KBM-7 (cell line): ENCODE results near the gene C20orf204.
A peak's percentile ranks its signal among the peaks of the same experiment; 100 is the strongest.

Experiments
- DNase-seq: peaks from one replicate; pipeline ENCODE4 v3.0.0-alpha.2; 2015
- in situ Hi-C: fragments of 300-500 bp; cut with MboI; formaldehyde crosslinking; loops from 2 replicates; pipeline ENCODE4 v1.14.3; 2020; ENCODE audit warnings: low sequenced_read_pairs, low pct_unique_long_range_greater_than_20kb, mixed read lengths

Gene C20orf204

GRCh38 chr20:64065974-64066343, 30.0 kb downstream of the C20orf204 start:
- in situ Hi-C loops, result no loop called here
- peak; percentile 63 for DNase-seq

- DNase-seq, result no peak
Observed at GRCh38 chr20:64067005-64067632, 31.1 kb downstream of the C20orf204 start.

GRCh38 chr20:64067733-64068307, 31.8 kb downstream of the C20orf204 start:
- in situ Hi-C loops, result no loop called here
- DNase-seq, result no peak

More at GRCh38 chr20:64067005-64067632, 31.1 kb downstream of the C20orf204 start:
- in situ Hi-C loops, result no loop called here

DNA sequence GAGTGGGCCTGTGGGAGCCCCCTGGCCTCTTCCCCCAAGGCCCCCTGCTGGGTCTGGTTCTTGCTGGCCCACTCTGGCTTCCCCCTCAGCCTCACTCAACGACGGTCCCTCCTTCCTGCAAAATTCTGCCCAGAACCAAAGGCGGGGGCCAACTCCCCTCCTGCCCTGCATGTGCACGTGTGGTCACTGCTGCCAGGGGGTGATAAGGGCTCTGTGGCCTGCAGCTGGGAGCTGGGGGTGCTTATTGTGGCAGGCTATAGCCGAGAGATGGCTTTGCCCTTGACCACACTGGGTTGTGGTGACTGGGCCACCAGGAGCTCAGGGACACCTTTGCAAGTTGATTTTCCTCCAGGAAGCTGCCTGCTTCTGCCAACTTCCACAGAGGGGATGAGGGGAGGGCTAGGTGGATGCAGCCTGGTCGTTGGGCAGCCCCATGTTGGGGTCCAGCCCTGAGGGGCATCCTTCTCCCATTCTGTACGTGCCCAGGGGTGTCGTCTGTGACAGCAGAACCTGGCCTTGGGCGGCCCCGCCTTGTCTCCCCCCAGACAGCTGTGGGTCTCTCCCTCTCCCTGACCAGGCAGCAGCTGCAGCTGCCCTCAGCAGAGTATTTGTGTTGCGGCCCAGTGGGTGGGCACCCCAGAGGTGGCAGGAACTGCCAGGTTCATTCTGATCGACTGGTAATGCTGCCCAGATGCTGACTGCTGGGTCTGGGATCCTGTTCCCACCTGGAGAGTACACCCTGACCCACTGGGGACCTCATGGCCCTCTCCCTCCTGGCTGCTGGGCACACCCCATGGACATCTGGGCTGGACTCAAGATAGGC, 32.6 kb downstream of the C20orf204 start:
- DNase-seq, result no peak
- in situ Hi-C loops, result no loop called here

DNA sequence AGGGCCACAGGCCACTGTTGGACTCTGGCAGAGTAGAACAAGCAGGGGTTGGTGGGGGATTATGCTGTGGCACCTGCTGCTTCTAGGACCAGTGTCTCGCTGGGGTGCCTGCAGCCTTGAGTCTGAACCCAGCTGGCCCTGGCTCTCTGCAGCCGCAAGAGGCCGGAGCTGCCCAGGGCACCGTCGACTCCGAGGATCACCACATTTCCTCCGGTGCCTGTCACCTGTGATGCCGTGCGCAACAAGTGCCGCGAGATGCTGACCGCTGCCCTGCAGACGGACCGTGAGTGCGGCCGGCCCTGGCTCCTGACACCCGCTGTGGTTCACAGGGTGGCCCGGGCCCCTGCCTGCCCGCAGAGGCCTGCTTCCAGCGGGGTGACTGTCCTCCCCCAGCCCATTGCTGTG, 33.2 kb downstream of the C20orf204 start:
- no peak for DNase-seq
- in situ Hi-C loops, result no loop called here

- in situ Hi-C loops, result no loop called here
- DNase-seq, result no peak
Observed at GRCh38 chr20:64069614-64070243, 33.7 kb downstream of the C20orf204 start.

DNA sequence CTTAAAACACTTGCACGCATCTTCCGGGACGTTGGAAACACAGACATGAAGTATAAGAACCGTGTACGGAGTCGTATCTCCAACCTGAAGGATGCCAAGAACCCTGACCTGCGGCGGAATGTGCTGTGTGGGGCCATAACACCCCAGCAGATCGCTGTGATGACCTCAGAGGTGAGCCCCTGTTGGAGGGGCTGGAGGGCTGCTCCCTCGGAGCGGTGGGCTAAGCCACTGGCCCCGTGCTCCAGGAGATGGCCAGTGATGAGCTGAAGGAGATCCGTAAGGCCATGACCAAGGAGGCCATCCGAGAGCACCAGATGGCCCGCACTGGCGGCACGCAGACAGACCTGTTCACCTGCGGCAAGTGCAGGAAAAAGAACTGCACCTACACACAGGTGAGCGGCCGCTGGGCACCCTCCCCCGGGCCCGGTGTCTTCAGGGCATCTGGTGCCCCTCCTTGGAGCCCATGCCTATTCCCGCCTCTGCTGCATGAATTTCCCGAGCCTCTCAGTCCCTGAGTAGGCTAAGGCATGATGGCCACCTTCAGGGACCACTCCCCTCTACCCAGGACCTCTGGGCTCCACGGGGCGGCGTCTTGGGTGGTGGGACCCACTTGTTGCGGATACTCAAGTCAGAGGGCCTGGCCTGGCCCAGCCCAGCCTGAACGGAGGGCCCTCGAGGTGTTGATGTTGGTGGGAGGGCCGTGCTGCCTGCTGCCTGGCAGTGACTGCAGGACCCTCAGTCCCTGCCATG, 34.4 kb downstream of the C20orf204 start:
- in situ Hi-C loops, result no loop called here
- DNase-seq, result no peak

GRCh38 chr20:64071341-64072332, 35.7 kb downstream of the C20orf204 start:
- no peak for DNase-seq
- in situ Hi-C loops, result no loop called here

DNA sequence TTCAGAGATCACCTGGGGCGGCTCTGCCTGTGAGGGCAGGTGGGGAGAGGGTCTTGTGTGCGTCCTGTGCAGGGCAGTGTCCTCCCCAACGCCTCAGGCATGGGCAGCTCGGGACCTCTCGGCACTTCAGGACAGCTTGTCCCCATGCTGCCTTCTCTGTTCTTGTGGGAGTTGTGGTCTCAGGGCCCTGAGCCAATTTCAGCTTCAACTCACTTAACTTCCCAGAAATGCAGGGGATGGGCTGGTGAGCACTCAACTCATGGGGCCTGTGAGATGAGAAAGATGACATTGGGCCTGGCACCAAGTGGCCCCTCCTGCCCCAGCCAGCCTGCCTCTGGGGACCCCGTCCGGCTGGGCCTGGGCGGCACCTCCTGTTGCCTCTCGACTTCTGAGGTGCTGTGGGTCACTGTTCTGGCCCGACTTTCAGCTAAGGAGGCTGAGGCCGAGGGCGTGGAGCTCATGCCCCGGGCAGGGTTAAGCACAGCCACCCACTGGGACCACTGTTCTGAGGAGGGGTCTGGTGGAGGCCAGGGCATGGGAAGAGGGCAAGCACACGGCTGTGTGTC, 36.6 kb downstream of the C20orf204 start:
- peak; percentile 60 for DNase-seq
- in situ Hi-C loops, result no loop called here

- DNase-seq, result no peak
- in situ Hi-C loops, result no loop called here
Observed at GRCh38 chr20:64073476-64074183, 37.6 kb downstream of the C20orf204 start.

GRCh38 chr20:64074184-64074789, 38.3 kb downstream of the C20orf204 start:
- in situ Hi-C loops, result no loop called here
- no peak for DNase-seq

DNA sequence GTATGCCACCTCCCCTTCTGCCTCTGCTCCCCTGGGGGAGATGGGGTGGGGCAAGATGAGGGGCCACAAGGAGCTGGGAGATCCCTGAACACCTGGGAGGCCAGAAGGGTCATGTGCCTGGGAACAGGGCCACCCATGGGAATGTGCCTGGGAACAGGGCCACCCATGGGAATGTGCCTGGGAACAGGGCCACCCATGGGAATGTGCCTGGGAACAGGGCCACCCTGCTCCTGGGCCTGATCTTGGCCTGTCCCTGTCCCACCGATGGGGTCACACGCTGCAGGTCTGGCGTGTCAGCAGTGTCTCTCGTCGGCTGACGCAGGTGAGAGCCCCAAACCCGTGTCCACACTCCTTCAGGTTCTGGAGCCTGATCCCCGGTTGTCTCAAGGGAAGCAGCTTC, 39.0 kb downstream of the C20orf204 start:
- no peak for DNase-seq

GRCh38 chr20:64075556-64075955, 39.6 kb downstream of the C20orf204 start:
- DNase-seq, result no peak
- in situ Hi-C loops, result no loop called here

More for the DNA sequence above, 39.0 kb downstream of the C20orf204 start:
- in situ Hi-C loops, result no loop called here

- no peak for DNase-seq
- in situ Hi-C loops, result no loop called here
Observed at GRCh38 chr20:64076061-64076997, 40.3 kb downstream of the C20orf204 start.

DNA sequence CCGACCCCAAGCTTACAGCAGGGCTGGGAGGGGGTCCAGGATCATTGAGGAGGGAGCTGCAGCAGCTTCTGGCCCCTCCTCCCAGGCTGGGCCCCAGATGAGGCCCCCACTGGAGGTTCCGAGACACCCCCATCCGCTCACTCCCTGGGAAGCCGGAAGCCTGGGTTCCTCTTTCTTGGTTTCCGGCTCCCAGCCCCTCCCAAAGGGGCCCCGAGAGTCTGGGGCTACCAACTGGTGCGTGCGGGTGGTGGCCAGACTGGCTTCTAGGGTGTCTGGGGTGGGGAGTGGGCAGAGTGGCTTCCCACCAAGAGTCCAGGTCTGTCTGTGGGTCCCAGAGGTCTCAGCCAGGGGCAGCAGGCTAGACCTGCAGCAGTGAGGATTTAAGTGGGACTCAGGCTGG, 41.1 kb downstream of the C20orf204 start:
- DNase-seq, result peak; percentile 73
- in situ Hi-C loops, result no loop called here

GRCh38 chr20:64077541-64077875, 41.5 kb downstream of the C20orf204 start:
- DNase-seq, result no peak
- in situ Hi-C loops, result no loop called here
